ENCODE results near the gene BRIP1. TPM values are rescaled to one million over a fixed set of nuclear protein-coding genes. Genes with fewer than 3 reads are reported as not detected.

BRIP1 gene
- total RNA-seq, 1 experiment from 2014 or later, result 13.8 TPM

DNA sequence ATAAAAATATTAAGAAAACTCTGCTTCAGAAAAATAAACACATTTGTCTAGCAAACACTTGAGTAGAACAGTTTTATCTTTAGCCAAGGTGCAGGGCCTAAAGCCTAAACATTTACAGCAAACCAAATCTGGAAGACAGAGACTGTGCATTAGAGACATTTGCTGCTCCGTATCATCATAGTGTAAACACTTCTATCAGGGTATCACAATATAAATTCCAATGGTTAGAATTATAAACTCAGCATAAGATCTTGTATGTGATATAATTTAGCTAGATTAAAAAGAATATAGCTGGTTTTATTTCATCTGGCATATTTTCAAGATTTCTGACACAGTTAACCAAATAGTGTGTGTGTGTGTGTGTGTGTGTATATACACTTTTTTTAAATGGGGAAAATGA lies 138.6 kb downstream of the BRIP1 start:
- Mint-ChIP-seq H3K27me3 (ENCODE audit: low read depth) (no peaks in the 10 kb centered on the region), H3K27ac (no peak overlapping the region), H3K4me3 (no peak overlapping the region), H3K9me3 (peaks cover 3% of the 10 kb centered on the region; the same call in 1 of the 2 replicates), H3K36me3 (peaks cover 8% of the 10 kb centered on the region), H3K4me1 (no peaks in the 10 kb centered on the region)
- ChIA-PET CTCF (no interaction called here), POLR2A (no interaction called here)
- DNase-seq (ENCODE audit: low spot score), result no peak
- TF ChIP-seq ETV6 (CRISPR knock-in tag; IDR thresholded peaks at IDR 0.05), result no peak
- TF ChIP-seq, protein P1, sequence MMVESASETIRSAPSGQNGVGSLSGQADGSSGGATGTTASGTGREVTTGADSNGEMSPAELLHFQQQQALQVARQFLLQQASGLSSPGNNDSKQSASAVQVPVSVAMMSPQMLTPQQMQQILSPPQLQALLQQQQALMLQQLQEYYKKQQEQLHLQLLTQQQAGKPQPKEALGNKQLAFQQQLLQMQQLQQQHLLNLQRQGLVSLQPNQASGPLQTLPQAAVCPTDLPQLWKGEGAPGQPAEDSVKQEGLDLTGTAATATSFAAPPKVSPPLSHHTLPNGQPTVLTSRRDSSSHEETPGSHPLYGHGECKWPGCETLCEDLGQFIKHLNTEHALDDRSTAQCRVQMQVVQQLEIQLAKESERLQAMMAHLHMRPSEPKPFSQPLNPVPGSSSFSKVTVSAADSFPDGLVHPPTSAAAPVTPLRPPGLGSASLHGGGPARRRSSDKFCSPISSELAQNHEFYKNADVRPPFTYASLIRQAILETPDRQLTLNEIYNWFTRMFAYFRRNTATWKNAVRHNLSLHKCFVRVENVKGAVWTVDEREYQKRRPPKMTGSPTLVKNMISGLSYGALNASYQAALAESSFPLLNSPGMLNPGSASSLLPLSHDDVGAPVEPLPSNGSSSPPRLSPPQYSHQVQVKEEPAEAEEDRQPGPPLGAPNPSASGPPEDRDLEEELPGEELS (CRISPR knock-in tag; IDR thresholded peaks at IDR 0.05), result no peak
- no peak for TF ChIP-seq SP1 (CRISPR knock-in tag; conservative IDR thresholded peaks at IDR 0.05)
- TF ChIP-seq, protein P2, sequence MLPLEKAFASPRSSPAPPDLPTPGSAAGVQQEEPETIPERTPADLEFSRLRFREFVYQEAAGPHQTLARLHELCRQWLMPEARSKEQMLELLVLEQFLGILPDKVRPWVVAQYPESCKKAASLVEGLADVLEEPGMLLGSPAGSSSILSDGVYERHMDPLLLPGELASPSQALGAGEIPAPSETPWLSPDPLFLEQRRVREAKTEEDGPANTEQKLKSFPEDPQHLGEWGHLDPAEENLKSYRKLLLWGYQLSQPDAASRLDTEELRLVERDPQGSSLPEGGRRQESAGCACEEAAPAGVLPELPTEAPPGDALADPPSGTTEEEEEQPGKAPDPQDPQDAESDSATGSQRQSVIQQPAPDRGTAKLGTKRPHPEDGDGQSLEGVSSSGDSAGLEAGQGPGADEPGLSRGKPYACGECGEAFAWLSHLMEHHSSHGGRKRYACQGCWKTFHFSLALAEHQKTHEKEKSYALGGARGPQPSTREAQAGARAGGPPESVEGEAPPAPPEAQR (CRISPR knock-in tag; IDR thresholded peaks at IDR 0.05), result no peak
- no peak for ATAC-seq

DNA sequence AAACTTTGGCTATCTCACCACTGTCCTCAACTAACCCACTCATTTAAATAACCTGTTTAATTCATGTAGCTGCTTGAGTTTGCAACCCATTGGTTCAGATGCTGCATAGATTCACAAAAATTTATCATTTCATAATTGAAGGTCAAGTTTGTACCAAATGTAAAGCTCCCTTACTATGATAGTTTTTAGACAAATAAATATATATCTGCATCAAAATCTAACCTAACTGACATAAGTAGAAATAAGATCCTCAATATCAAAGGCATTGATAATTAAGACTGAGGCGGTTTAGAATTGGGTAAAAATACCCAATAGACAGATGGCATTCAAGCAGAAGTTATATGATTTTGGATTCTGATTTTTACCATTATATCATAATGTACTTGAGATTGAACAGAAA lies 139.4 kb downstream of the BRIP1 start:
- Mint-ChIP-seq H3K4me1 (no peaks in the 10 kb centered on the region), H3K4me3 (no peak overlapping the region), H3K36me3 (peaks cover 8% of the 10 kb centered on the region), H3K27ac (no peak overlapping the region), H3K9me3 (peaks cover 5% of the 10 kb centered on the region), H3K27me3 (ENCODE audit: low read depth) (no peaks in the 10 kb centered on the region)
- CTCF ChIA-PET, result no interaction called here
- ATAC-seq, result no peak
- no peak for DNase-seq (ENCODE audit: low spot score)
- POLR2A ChIA-PET, result no interaction called here
- TF ChIP-seq MYBL2 (CRISPR knock-in tag; IDR thresholded peaks at IDR 0.05) (no peak), PRDM15 (CRISPR knock-in tag; IDR thresholded peaks at IDR 0.05) (no peak), OVOL2 (CRISPR knock-in tag; IDR thresholded peaks at IDR 0.05; ENCODE audit: borderline replicate concordance) (no peak), SMAD3 (CRISPR knock-in tag; IDR thresholded peaks at IDR 0.05; ENCODE audit: borderline replicate concordance) (no peak), ZNF219 (CRISPR knock-in tag; IDR thresholded peaks at IDR 0.05; ENCODE audit: borderline replicate concordance) (no peak), GRHL2 (CRISPR knock-in tag; IDR thresholded peaks at IDR 0.05; ENCODE audit: insufficient replicate concordance, severe bottlenecking) (no peak), ZNF281 (CRISPR knock-in tag; IDR thresholded peaks at IDR 0.05) (no peak), NFATC4 (CRISPR knock-in tag; IDR thresholded peaks at IDR 0.05) (no peak), CBFB (CRISPR knock-in tag; IDR thresholded peaks at IDR 0.05; ENCODE audit: low read depth) (no peak), USF2 (CRISPR knock-in tag; IDR thresholded peaks at IDR 0.05) (no peak), STAT6 (CRISPR knock-in tag; conservative IDR thresholded peaks at IDR 0.05; ENCODE audit: low read depth) (no peak), GABPB1 (CRISPR knock-in tag; IDR thresholded peaks at IDR 0.05) (no peak), ATF3 (CRISPR knock-in tag; conservative IDR thresholded peaks at IDR 0.05) (no peak)
- TF ChIP-seq, protein P3, sequence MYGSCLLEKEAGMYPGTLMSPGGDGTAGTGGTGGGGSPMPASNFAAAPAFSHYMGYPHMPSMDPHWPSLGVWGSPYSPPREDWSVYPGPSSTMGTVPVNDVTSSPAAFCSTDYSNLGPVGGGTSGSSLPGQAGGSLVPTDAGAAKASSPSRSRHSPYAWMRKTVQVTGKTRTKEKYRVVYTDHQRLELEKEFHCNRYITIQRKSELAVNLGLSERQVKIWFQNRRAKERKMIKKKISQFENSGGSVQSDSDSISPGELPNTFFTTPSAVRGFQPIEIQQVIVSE (CRISPR knock-in tag; IDR thresholded peaks at IDR 0.05; ENCODE audit: borderline replicate concordance), result no peak
- TF ChIP-seq, protein P4, sequence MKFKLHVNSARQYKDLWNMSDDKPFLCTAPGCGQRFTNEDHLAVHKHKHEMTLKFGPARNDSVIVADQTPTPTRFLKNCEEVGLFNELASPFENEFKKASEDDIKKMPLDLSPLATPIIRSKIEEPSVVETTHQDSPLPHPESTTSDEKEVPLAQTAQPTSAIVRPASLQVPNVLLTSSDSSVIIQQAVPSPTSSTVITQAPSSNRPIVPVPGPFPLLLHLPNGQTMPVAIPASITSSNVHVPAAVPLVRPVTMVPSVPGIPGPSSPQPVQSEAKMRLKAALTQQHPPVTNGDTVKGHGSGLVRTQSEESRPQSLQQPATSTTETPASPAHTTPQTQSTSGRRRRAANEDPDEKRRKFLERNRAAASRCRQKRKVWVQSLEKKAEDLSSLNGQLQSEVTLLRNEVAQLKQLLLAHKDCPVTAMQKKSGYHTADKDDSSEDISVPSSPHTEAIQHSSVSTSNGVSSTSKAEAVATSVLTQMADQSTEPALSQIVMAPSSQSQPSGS (CRISPR knock-in tag; IDR thresholded peaks at IDR 0.05; ENCODE audit: borderline replicate concordance, low read depth), result no peak
